ENCODE results near the gene WDR45B. TPM values are rescaled to one million over a fixed set of nuclear protein-coding genes. Genes with fewer than 3 reads are reported as not detected.

The WDR45B gene
- polyA plus RNA-seq, 1 of the 3 experiments (the other 2 are of a cell fraction), result 171 TPM

DNA sequence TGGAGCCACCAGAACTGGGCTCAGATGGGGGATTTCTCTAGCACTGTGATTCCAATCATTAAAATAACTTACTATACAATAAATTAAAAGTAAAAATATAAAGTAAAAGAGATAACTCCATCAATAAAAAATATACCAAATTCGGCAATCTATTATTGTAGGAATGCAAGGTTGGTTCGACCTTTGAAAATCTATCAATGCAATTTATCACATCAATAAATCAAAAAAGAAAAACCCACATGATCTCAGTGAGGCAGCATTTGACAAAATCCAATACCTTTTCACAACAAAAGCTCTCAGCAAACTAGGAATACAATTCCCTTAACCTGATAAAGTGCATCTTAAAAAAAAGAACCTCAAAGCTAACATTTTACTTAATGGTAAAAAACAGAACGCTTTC lies 33.3 kb upstream of the WDR45B start:
- no peaks in the 10 kb centered on the region for H4K20me1 ChIP-seq (ENCODE audit: insufficient read depth)
- H3K9ac ChIP-seq, result no peak overlapping the region
- no peak overlapping the region for H3K4me3 ChIP-seq (ENCODE audit: low read depth in 2 of 2, low read length in 1 of 2)
- WGBS (ENCODE audit: low lambda C conversion rate), result 84% methylated on average over 3 of the region's 3 CpGs
- CTCF ChIA-PET, result no interaction called here
- POLR2A ChIA-PET, result no interaction called here
- no peaks in the 10 kb centered on the region for H3F3A ChIP-seq (replicated peaks; ENCODE audit: insufficient read depth)
- no peak overlapping the region for H2AFZ ChIP-seq (ENCODE audit: low read depth)
- H3K27me3 ChIP-seq (ENCODE audit: insufficient read depth), result no peaks in the 10 kb centered on the region
- H3K4me2 ChIP-seq, result no peak overlapping the region
- H3K9me3 ChIP-seq, result peaks cover 6% of the 10 kb centered on the region
- no peaks in the 10 kb centered on the region for H3K4me1 ChIP-seq (ENCODE audit: control insufficient read depth in 1 of 2, insufficient read depth in 2 of 2, low read depth in 1 of 2, low read length in 1 of 2)
- no peaks in the 10 kb centered on the region for H3K79me2 ChIP-seq (ENCODE audit: insufficient read depth)
- no peaks in the 10 kb centered on the region for H3K36me3 ChIP-seq (replicated peaks in 1 of 2; ENCODE audit: control insufficient read depth in 1 of 2, insufficient read depth in 2 of 2, low read length in 1 of 2)
- TF ChIP-seq, protein P1, sequence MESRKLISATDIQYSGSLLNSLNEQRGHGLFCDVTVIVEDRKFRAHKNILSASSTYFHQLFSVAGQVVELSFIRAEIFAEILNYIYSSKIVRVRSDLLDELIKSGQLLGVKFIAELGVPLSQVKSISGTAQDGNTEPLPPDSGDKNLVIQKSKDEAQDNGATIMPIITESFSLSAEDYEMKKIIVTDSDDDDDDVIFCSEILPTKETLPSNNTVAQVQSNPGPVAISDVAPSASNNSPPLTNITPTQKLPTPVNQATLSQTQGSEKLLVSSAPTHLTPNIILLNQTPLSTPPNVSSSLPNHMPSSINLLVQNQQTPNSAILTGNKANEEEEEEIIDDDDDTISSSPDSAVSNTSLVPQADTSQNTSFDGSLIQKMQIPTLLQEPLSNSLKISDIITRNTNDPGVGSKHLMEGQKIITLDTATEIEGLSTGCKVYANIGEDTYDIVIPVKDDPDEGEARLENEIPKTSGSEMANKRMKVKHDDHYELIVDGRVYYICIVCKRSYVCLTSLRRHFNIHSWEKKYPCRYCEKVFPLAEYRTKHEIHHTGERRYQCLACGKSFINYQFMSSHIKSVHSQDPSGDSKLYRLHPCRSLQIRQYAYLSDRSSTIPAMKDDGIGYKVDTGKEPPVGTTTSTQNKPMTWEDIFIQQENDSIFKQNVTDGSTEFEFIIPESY (IDR thresholded peaks at IDR 0.05; ENCODE audit: borderline replicate concordance, low read depth), result no peak
- TF ChIP-seq TCF12 (IDR thresholded peaks at IDR 0.05) (no peak), MEF2A (IDR thresholded peaks at IDR 0.05; ENCODE audit: borderline replicate concordance, low read depth) (no peak)
- TF ChIP-seq, protein P2, sequence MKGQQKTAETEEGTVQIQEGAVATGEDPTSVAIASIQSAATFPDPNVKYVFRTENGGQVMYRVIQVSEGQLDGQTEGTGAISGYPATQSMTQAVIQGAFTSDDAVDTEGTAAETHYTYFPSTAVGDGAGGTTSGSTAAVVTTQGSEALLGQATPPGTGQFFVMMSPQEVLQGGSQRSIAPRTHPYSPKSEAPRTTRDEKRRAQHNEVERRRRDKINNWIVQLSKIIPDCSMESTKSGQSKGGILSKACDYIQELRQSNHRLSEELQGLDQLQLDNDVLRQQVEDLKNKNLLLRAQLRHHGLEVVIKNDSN (IDR thresholded peaks at IDR 0.05; ENCODE audit: borderline replicate concordance, low read depth), result no peak
- no peaks in the 10 kb centered on the region for H3K9me2 ChIP-seq
- H3K27ac ChIP-seq (ENCODE audit: low read depth in 2 of 2, low read length in 1 of 2), result no peak overlapping the region
- DNase-seq, result no peak

DNA sequence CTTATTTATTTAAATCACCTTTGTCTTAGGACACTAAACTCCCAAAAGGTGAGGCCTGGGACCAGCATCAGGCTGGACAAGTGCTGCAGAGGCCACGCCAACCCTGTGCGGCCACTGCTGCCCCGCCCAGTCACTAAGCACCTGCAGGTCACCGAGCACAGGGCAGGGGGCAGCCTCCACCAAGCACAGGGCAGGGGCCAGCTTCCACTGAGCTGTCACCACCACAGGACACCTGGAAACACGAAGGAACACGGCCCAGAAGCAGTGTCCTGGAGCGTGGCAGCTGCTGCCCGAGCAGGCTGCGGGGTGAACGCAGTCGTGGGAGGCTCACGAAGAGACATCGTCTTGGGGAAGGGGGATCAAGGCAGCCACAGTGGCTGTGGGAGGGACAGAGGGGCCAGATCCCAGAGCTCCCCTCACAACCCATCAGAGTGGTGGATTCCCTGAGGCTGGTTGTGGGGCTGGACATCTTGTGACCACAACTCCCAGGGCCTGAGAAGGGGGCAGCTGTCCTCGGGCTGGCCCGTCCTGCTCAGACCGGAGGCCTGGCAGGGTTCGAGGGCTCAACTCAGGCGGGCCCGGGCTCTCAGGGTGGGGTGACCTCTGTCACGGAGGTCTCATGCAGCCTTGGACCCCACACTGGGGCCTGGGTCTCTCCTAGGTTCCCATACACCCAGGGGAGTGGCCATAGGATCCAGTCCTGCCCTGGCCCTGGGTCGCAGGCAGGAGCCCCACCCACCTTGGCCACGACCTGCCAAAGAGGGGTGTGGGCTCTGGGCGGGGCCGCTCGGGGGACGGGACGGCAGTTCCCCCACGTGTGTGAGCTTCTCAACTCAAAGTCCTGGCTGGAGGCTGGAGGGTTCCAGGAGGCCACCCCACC lies 31.6 kb upstream of the WDR45B start:
- Histone ChIP-seq H3K79me2 (ENCODE audit: insufficient read depth) (no peaks in the 10 kb centered on the region), H3K36me3 (replicated peaks in 1 of 2; ENCODE audit: control insufficient read depth in 1 of 2, insufficient read depth in 2 of 2, low read length in 1 of 2) (no peaks in the 10 kb centered on the region), H3K9ac (no peak overlapping the region), H3K9me3 (peaks cover 6% of the 10 kb centered on the region), H2AFZ (ENCODE audit: low read depth) (no peak overlapping the region), H3K4me1 (ENCODE audit: control insufficient read depth in 1 of 2, insufficient read depth in 2 of 2, low read depth in 1 of 2, low read length in 1 of 2) (no peaks in the 10 kb centered on the region), H3K27ac (ENCODE audit: low read depth in 2 of 2, low read length in 1 of 2) (no peak overlapping the region), H3K9me2 (no peaks in the 10 kb centered on the region), H3K4me2 (no peak overlapping the region), H3F3A (replicated peaks; ENCODE audit: insufficient read depth) (no peaks in the 10 kb centered on the region), H3K4me3 (ENCODE audit: low read depth in 2 of 2, low read length in 1 of 2) (no peak overlapping the region), H3K27me3 (ENCODE audit: insufficient read depth) (no peaks in the 10 kb centered on the region), H4K20me1 (ENCODE audit: insufficient read depth) (no peaks in the 10 kb centered on the region)
- 92% methylated on average over 20 of the region's 28 CpGs for WGBS (ENCODE audit: low lambda C conversion rate)
- ChIA-PET CTCF (interaction anchor here (0.9 to 3.4 kb wide), 4 partner anchors 10 to 18 kb away, joined by 4 to 18 read pairs (median 4); no protein-coding TSS in a partner anchor), POLR2A (no interaction called here)
- TF ChIP-seq CHD2 (IDR thresholded peaks at IDR 0.05; ENCODE audit: low read length, partially characterized antibody), result no peak
- TF ChIP-seq IRF3 (IDR thresholded peaks at IDR 0.05; ENCODE audit: low read depth, low read length), result no peak
- no peak for TF ChIP-seq SIN3A (IDR thresholded peaks at IDR 0.05; ENCODE audit: borderline replicate concordance, low read depth, low read length)
- DNase-seq, result no peak

All from SK-N-SH (cell line).